ENCODE measurements around the gene ZNF710. TPM values are rescaled to one million over a fixed set of nuclear protein-coding genes. Genes with fewer than 3 reads are reported as not detected.

Gene ZNF710
- total and polyA plus RNA-seq, 9 of the 15 experiments (the other 6 are each of a cell fraction or from before 2014, with no cell fraction given): 0.56 to 14.2 (median 5.2) TPM

DNA sequence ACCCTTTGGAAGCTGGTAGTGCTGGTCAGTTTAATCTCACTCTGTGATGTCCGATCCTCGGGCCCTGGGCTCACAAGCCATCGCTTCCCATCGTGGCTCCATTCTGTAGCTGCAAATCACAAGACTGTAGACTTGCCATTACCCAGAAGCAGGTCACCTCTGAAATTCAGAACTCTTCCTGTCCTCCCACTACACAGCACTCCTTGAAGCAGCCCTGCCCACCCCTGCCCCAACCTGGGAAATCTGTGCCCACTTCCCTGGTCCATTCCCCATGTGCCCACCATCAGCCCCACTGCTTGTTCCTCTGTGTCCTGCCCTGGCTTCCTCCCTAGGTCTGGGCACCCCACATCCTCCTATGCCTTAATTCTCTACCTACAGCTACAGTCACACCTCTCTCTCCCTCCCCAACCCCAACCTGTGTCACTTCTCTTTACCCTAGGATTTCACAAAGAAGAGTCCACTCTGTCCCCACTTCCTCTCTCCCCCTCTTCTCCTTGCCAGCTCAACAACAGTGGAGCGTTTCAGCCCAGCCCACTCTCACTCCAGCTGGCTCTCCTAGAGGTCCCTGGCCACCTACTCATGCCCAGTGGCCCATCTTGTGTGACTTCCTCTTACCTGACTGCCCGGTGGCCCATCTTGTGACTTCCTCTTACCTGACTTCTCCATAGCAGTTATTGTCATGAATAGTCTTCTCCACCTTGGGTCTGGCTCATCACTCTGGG is 8.3 kb downstream of the ZNF710 start (continued):
- TF ChIP-seq, protein P1, sequence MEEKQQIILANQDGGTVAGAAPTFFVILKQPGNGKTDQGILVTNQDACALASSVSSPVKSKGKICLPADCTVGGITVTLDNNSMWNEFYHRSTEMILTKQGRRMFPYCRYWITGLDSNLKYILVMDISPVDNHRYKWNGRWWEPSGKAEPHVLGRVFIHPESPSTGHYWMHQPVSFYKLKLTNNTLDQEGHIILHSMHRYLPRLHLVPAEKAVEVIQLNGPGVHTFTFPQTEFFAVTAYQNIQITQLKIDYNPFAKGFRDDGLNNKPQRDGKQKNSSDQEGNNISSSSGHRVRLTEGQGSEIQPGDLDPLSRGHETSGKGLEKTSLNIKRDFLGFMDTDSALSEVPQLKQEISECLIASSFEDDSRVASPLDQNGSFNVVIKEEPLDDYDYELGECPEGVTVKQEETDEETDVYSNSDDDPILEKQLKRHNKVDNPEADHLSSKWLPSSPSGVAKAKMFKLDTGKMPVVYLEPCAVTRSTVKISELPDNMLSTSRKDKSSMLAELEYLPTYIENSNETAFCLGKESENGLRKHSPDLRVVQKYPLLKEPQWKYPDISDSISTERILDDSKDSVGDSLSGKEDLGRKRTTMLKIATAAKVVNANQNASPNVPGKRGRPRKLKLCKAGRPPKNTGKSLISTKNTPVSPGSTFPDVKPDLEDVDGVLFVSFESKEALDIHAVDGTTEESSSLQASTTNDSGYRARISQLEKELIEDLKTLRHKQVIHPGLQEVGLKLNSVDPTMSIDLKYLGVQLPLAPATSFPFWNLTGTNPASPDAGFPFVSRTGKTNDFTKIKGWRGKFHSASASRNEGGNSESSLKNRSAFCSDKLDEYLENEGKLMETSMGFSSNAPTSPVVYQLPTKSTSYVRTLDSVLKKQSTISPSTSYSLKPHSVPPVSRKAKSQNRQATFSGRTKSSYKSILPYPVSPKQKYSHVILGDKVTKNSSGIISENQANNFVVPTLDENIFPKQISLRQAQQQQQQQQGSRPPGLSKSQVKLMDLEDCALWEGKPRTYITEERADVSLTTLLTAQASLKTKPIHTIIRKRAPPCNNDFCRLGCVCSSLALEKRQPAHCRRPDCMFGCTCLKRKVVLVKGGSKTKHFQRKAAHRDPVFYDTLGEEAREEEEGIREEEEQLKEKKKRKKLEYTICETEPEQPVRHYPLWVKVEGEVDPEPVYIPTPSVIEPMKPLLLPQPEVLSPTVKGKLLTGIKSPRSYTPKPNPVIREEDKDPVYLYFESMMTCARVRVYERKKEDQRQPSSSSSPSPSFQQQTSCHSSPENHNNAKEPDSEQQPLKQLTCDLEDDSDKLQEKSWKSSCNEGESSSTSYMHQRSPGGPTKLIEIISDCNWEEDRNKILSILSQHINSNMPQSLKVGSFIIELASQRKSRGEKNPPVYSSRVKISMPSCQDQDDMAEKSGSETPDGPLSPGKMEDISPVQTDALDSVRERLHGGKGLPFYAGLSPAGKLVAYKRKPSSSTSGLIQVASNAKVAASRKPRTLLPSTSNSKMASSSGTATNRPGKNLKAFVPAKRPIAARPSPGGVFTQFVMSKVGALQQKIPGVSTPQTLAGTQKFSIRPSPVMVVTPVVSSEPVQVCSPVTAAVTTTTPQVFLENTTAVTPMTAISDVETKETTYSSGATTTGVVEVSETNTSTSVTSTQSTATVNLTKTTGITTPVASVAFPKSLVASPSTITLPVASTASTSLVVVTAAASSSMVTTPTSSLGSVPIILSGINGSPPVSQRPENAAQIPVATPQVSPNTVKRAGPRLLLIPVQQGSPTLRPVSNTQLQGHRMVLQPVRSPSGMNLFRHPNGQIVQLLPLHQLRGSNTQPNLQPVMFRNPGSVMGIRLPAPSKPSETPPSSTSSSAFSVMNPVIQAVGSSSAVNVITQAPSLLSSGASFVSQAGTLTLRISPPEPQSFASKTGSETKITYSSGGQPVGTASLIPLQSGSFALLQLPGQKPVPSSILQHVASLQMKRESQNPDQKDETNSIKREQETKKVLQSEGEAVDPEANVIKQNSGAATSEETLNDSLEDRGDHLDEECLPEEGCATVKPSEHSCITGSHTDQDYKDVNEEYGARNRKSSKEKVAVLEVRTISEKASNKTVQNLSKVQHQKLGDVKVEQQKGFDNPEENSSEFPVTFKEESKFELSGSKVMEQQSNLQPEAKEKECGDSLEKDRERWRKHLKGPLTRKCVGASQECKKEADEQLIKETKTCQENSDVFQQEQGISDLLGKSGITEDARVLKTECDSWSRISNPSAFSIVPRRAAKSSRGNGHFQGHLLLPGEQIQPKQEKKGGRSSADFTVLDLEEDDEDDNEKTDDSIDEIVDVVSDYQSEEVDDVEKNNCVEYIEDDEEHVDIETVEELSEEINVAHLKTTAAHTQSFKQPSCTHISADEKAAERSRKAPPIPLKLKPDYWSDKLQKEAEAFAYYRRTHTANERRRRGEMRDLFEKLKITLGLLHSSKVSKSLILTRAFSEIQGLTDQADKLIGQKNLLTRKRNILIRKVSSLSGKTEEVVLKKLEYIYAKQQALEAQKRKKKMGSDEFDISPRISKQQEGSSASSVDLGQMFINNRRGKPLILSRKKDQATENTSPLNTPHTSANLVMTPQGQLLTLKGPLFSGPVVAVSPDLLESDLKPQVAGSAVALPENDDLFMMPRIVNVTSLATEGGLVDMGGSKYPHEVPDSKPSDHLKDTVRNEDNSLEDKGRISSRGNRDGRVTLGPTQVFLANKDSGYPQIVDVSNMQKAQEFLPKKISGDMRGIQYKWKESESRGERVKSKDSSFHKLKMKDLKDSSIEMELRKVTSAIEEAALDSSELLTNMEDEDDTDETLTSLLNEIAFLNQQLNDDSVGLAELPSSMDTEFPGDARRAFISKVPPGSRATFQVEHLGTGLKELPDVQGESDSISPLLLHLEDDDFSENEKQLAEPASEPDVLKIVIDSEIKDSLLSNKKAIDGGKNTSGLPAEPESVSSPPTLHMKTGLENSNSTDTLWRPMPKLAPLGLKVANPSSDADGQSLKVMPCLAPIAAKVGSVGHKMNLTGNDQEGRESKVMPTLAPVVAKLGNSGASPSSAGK (IDR thresholded peaks at IDR 0.05): no peak
- no peak for TF ChIP-seq ELF4 (CRISPR knock-in tag; IDR thresholded peaks at IDR 0.05)

Data from K562 (cell line).